GM18870 (cell line): ENCODE results near the gene LYRM2.

Source experiments
- ATAC-seq: cut with Tn5 transposase; IDR thresholded peaks from one replicate; pipeline ENCODE4 v1.9.1; 2021; ENCODE audit warnings: moderate library complexity; ENCODE audit not compliant: unreplicated experiment

The LYRM2 gene

DNA sequence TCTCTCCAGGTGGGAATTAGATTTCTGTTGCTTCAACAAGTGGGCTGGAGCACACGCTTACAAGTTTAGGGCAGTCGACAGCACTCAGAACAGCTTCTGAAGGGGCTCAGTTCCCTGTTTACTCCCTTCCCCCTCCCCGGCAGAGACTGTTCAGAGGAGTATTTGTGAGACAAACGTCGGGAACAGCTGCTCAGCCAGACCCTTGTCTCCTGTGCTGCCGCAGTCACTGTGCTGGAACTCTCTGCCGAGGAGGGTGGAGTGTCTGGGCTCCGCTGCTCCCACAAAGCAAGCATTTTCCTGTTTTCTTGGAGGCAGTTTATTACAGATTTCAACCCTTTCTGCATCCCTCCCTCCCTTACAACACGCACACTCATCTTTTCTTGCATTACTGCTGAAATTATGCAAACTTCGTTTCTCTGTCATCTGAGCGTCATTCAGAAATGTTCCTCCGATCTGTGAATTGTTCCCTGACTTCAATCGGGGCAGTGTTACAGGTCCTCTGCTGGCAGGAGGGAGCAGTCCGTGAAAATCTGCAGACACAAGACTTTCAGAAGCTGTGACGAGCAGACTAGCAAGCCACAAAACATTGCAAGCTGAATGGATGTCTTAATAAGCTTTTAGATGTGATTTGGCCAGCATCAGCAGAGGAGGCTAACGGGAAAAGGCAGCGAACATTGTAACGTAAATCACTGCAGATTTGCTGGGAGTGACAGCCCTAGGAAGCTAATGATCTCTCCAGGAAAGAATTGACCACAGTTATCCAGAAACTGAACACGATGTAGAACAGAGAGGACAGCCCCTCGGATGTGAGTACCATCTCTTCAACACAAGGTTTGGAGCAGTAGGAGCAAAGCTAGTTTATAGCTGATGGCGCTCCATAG, 76.2 kb downstream of the LYRM2 start:
- ATAC-seq, result no peak

DNA sequence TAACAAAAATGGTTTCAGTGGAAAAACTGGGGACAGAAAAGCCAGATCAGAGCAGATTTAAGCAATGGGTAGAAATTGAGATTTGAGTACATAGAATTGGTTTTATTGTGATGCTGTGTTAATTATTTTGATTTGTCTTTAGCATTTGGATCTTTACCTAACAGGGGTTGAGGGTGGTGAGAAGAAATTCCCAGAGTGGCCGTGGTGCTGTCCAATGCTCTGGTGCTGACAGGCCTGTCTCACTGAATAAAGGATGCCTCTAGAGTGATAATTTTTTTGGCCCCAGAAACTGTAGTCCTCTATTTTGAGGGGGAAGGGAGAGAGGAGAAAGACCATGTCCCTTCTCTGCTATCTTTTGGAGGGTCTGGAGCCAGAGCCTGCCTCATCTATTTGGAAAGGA, 79.1 kb downstream of the LYRM2 start:
- ATAC-seq, result no peak

DNA sequence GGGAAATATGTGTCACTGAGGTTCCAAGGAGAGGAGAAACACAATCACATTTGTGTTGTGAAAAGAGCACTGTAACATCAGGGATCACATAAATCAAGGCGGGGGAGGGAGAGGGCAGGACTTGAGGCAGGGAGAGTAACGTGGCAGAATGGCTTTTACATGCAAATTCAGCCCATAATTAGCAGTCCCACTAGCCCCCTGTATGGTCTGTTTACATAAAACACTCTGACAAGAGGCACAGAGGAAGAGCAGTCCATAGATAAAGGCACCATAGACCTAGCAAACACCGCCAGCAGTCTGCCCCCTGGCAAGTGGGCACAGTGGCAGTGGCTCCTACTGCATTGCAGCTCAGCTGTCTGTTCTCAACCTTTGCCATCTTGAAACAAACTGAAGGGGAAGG, 82.7 kb downstream of the LYRM2 start:
- no peak for ATAC-seq

DNA sequence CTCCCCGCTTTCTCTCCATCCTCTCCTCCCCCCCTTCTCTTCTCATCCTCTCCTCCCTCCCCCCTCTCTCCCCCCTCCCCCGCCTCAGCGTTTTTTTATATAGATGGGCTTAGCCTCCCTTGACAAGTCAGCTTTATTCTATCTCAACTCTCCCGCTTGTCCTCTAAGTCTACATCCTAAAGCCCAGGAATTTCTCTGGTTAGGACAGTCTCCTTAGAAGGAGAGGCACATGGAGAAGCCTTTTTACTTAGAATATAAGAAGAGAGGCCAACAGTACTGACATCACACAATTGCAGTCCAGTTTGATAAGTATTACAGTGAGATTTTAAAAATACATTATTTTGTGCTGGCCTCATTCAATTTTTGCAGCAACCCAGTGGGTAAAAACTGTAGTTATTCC, 83.5 kb downstream of the LYRM2 start:
- no peak for ATAC-seq

- no peak for ATAC-seq
Measured at GRCh38 chr6:89554106-89554505, 84.4 kb downstream of the LYRM2 start.

DNA sequence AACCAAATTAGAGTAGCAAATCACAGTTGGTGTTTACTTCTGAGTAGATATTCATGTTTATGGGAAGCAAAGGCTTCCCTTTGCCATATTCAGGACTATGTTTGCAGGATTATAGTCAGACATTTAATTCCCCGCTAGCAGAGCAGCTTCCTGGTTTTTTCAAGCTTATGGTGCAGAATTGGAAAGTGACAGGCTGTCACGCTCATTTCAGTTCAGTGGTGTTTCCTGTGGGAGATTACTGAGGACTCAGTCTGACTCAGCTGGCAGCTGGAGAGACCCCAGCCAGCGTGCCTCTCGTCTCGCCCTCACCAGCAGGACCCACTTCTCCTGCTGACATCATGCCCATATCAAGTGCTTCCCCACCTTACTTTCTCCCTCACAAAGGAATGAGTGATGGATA, 85.1 kb downstream of the LYRM2 start:
- ATAC-seq, result no peak

DNA sequence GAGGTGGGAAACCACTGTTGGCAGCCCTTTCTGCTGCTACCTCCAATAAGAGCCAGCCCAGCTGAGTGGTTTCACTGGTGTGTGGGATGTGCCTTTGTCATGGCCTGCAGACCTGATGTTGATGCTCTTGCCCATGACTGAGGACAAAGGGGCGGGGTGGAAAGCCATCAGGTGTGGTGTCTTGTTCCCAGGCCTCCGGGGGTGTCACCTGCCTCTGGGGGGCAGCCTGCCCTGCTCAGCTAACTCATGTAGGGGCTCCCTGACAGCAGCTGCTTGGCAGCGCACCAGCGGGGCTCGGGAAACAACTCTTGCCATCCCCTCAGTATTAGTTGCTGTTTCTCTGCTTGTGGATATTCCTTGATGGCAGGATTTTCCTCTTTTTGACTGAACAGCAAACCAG, 91.3 kb downstream of the LYRM2 start:
- no peak for ATAC-seq

- ATAC-seq, result no peak
Measured at GRCh38 chr6:89542866-89543265, 95.7 kb downstream of the LYRM2 start.

GRCh38 chr6:89542081-89542857, 96.3 kb downstream of the LYRM2 start:
- peak; percentile 50 for ATAC-seq

GRCh38 chr6:89539779-89540178, 98.8 kb downstream of the LYRM2 start:
- ATAC-seq, result no peak

- no peak for ATAC-seq
Measured at GRCh38 chr6:89536231-89536630, 102.3 kb downstream of the LYRM2 start.

GRCh38 chr6:89530982-89531381, 107.6 kb downstream of the LYRM2 start:
- no peak for ATAC-seq

DNA sequence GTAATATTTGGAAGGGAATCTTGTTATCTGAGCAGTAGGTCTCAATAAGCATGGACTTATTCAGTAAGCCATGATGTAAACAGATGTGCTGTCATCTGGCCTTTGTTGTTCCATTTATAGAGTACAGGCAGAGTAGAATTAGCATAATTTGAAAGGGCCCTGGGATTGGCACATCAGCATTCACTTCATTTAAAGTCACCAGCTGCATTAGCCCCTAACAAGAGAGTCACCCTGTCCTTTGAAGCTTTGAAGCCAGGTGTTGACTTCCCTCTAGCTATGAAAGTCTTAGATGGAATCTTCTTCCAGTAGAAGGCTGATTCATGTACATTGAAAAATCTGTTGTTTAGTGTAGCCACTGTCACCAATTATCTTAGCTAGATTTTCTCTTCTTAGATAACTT, 109.7 kb downstream of the LYRM2 start:
- ATAC-seq, result no peak

- no peak for ATAC-seq
Measured at GRCh38 chr6:89527634-89528033, 110.9 kb downstream of the LYRM2 start.

GRCh38 chr6:89526563-89526869, 112.0 kb downstream of the LYRM2 start:
- ATAC-seq, result no peak

- ATAC-seq, result no peak
Measured at GRCh38 chr6:89525786-89526562, 112.6 kb downstream of the LYRM2 start.

DNA sequence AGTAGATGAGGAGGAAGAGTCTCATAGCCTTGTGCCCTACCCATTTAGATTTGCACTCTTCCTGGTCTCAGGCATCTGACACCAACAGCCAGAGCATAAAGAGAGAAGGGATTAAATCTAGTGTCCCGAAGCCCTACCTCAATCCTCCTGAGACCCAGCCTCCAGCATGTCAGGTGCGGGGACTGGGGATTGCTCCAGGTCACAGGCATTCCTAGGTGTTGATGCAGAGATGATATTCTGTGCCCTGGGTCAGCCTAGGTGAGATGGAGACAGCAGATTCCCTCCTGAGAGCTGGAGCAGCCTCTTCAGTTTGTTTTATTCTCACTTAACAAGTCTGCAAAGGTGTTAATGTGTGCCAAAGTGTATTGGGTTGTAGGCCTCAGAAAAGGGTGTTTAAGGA, 115.8 kb downstream of the LYRM2 start:
- ATAC-seq, result no peak

DNA sequence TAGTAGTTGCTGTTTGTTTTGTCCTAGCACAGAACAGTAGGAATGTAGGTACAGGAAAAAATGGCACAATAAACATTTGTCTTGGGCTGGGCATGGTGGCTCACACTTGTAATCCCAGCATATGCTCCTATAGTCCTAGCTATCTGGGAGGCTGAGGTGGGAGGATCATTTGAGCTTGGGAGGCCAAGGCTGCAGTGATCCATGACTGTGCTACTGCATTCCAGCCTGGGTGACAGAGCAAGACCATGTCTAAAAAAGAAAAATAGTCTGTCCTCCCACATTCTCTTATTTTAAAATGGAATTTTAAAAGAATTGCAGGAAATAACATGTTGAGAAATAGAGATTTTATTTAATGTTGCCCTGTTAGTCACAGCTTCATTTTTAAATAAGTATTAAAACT, 117.8 kb downstream of the LYRM2 start:
- no peak for ATAC-seq

GRCh38 chr6:89518352-89519055, 120.0 kb downstream of the LYRM2 start:
- ATAC-seq, result no peak
